ENCODE results near the gene NFIB.

The NFIB gene

GRCh38 chr9:14303521-14303920 lies 10.4 kb downstream of the NFIB start:
- DNase-seq = no peak

- DNase-seq = no peak
Observed at GRCh38 chr9:14303100-14303499, 10.8 kb downstream of the NFIB start.

- no peak for DNase-seq
Observed at GRCh38 chr9:14302405-14302804, 11.5 kb downstream of the NFIB start.

- no peak for DNase-seq
Observed at GRCh38 chr9:14301583-14302021, 12.3 kb downstream of the NFIB start.

- no peak for DNase-seq
Observed at GRCh38 chr9:14301006-14301405, 12.9 kb downstream of the NFIB start.

- no peak for DNase-seq
Observed at GRCh38 chr9:14300588-14300987, 13.4 kb downstream of the NFIB start.

GRCh38 chr9:14300040-14300439 lies 13.9 kb downstream of the NFIB start:
- no peak for DNase-seq

- no peak for DNase-seq
Observed at GRCh38 chr9:14298601-14299022, 15.3 kb downstream of the NFIB start.

GRCh38 chr9:14296495-14297113 lies 17.3 kb downstream of the NFIB start:
- no peak for DNase-seq

- DNase-seq = no peak
Observed at GRCh38 chr9:14294659-14295058, 19.3 kb downstream of the NFIB start.

- DNase-seq = no peak
Observed at GRCh38 chr9:14293801-14294200, 20.1 kb downstream of the NFIB start.

- no peak for DNase-seq
Observed at GRCh38 chr9:14292181-14292739, 21.7 kb downstream of the NFIB start.

GRCh38 chr9:14289916-14290315 lies 24.0 kb downstream of the NFIB start:
- DNase-seq = no peak

GRCh38 chr9:14288433-14288832 lies 25.5 kb downstream of the NFIB start:
- DNase-seq = no peak

- DNase-seq = no peak
Observed at GRCh38 chr9:14286121-14286520, 27.8 kb downstream of the NFIB start.

GRCh38 chr9:14283276-14283675 lies 30.7 kb downstream of the NFIB start:
- DNase-seq = no peak

GRCh38 chr9:14281876-14282275 lies 32.1 kb downstream of the NFIB start:
- DNase-seq = no peak

GRCh38 chr9:14281136-14281795 lies 32.7 kb downstream of the NFIB start:
- DNase-seq = no peak

- DNase-seq = no peak
Observed at GRCh38 chr9:14279671-14280070, 34.3 kb downstream of the NFIB start.

GRCh38 chr9:14278291-14278721 lies 35.6 kb downstream of the NFIB start:
- DNase-seq = no peak

GRCh38 chr9:14277761-14278160 lies 36.2 kb downstream of the NFIB start:
- DNase-seq = no peak

GRCh38 chr9:14277244-14277643 lies 36.7 kb downstream of the NFIB start:
- no peak for DNase-seq

- DNase-seq = no peak
Observed at GRCh38 chr9:14275331-14275730, 38.6 kb downstream of the NFIB start.

- no peak for DNase-seq
Observed at GRCh38 chr9:14273696-14274121, 40.2 kb downstream of the NFIB start.

Data from NCI-H146 (cell line).